ENCODE measurements around the gene EFCAB11.

DNA sequence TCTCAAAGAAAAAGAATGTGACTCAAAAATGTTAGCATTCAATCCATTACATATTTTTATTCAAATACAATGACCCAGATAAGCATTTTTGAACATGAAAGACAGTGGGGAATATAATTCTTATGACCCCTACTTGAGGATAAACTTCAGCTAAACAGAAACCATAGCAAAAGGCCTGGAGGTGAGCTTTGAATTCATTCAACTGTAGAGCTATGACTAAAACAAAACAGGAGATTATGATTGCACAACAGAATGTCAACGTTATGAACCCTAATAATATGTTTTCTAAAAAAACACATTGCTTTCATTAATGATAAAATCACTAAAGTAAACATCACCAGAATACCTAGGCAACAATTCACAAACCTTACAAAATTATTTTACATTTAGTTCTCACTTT is 27.8 kb downstream of the EFCAB11 start:
- TF ChIP-seq POLR2A (IDR thresholded peaks at IDR 0.05): no peak
- TF ChIP-seq, protein P1, sequence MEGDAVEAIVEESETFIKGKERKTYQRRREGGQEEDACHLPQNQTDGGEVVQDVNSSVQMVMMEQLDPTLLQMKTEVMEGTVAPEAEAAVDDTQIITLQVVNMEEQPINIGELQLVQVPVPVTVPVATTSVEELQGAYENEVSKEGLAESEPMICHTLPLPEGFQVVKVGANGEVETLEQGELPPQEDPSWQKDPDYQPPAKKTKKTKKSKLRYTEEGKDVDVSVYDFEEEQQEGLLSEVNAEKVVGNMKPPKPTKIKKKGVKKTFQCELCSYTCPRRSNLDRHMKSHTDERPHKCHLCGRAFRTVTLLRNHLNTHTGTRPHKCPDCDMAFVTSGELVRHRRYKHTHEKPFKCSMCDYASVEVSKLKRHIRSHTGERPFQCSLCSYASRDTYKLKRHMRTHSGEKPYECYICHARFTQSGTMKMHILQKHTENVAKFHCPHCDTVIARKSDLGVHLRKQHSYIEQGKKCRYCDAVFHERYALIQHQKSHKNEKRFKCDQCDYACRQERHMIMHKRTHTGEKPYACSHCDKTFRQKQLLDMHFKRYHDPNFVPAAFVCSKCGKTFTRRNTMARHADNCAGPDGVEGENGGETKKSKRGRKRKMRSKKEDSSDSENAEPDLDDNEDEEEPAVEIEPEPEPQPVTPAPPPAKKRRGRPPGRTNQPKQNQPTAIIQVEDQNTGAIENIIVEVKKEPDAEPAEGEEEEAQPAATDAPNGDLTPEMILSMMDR (IDR thresholded peaks at IDR 0.05): no peak
